ENCODE data around the gene STT3B. TPM values are rescaled to one million over a fixed set of nuclear protein-coding genes. Genes with fewer than 3 reads are reported as not detected.

The STT3B gene
- total and polyA plus RNA-seq, 2 of the 4 experiments (the other 2 are of a cell fraction) = 45.5 to 86.4 TPM

- CTCF ChIA-PET = no interaction called here
Observed at GRCh38 chr3:31555204-31555603, 22.5 kb downstream of the STT3B start.

More at GRCh38 chr3:31555204-31555603, 22.5 kb downstream of the STT3B start:
- no peak overlapping the region for H2BK5ac ChIP-seq (ENCODE audit: low read depth, low read length, poor library complexity, severe bottlenecking)
- no peak overlapping the region for H3K14ac ChIP-seq (replicated peaks; ENCODE audit: low read depth, low read length)
- no peak overlapping the region for H3K4ac ChIP-seq (ENCODE audit: low read depth, low read length)
- no peak overlapping the region for H3K56ac ChIP-seq (ENCODE audit: extremely low read depth, insufficient read depth, low read length)
- no peaks in the 10 kb centered on the region for H3K4me1 ChIP-seq (ENCODE audit: control insufficient read depth, insufficient read depth, low read length)
- no peaks in the 10 kb centered on the region for H3K36me3 ChIP-seq (ENCODE audit: control insufficient read depth, insufficient read depth, low read length)
- H3K9me1 ChIP-seq (ENCODE audit: insufficient read depth, low read length) = no peaks in the 10 kb centered on the region
- no peak overlapping the region for H3K27ac ChIP-seq (ENCODE audit: insufficient read depth, low read length)
- no peak overlapping the region for H3K23ac ChIP-seq (ENCODE audit: low read depth, low read length)
- no CpG with 5 or more reads among the region's 1 CpG for WGBS, 2 experiments (ENCODE audit: extremely low coverage in 2 of 2, insufficient read length in 1 of 2)
- ATAC-seq (ENCODE audit: low read depth) (no peak), DNase-seq (no peak)
- H2BK120ac ChIP-seq (ENCODE audit: low read depth, low read length) = no peak overlapping the region
- H3K9me3 ChIP-seq (ENCODE audit: control insufficient read depth, insufficient read depth, low read length) = no peaks in the 10 kb centered on the region
- TF ChIP-seq RFX5 (IDR thresholded peaks at IDR 0.05; ENCODE audit: low read depth, low read length) (no peak), ELK1 (IDR thresholded peaks at IDR 0.05; ENCODE audit: borderline replicate concordance, low read depth, low read length) (no peak), CHD1 (IDR thresholded peaks at IDR 0.05; ENCODE audit: low read depth, low read length) (no peak), RAD21 (IDR thresholded peaks at IDR 0.05; ENCODE audit: low read length) (no peak), CEBPB (IDR thresholded peaks at IDR 0.05; ENCODE audit: low read depth, low read length) (no peak), MAFK (IDR thresholded peaks at IDR 0.05; ENCODE audit: low read depth, low read length) (no peak), NFE2L2 (IDR thresholded peaks at IDR 0.05; ENCODE audit: low read depth, low read length) (no peak), FOS (IDR thresholded peaks at IDR 0.05; ENCODE audit: low read depth, low read length) (no peak), MXI1 (IDR thresholded peaks at IDR 0.05; ENCODE audit: borderline replicate concordance, low read depth, low read length) (no peak), SMC3 (IDR thresholded peaks at IDR 0.05; ENCODE audit: low read depth, low read length) (no peak), USF2 (IDR thresholded peaks at IDR 0.05; ENCODE audit: low read depth, low read length) (no peak), POLR2A (IDR thresholded peaks at IDR 0.05; ENCODE audit: low read depth, low read length) (no peak), BHLHE40 (IDR thresholded peaks at IDR 0.05; ENCODE audit: low read depth, low read length) (no peak), CTCF (conservative IDR thresholded peaks at IDR 0.05; ENCODE audit: low read depth, low read length) (no peak), RCOR1 (IDR thresholded peaks at IDR 0.05; ENCODE audit: insufficient replicate concordance, low read length) (no peak), MAZ (IDR thresholded peaks at IDR 0.05; ENCODE audit: borderline replicate concordance, low read depth, low read length) (no peak)
- H3K4me3 ChIP-seq (ENCODE audit: insufficient read depth, low read depth, low read length) = no peak overlapping the region
- H3K9ac ChIP-seq (ENCODE audit: low read depth, low read length) = no peak overlapping the region
- H4K91ac ChIP-seq (ENCODE audit: insufficient read depth, low read depth, low read length) = no peak overlapping the region
- no peak overlapping the region for H4K5ac ChIP-seq (ENCODE audit: low read depth, low read length)
- no peak overlapping the region for H4K8ac ChIP-seq (ENCODE audit: low read depth in 2 of 2, low read length in 2 of 2)
- H3K79me1 ChIP-seq (ENCODE audit: low read depth in 1 of 2, low read length in 2 of 2) = peaks cover 9 to 31% of the 10 kb centered on the region in 2 experiments; a peak in 3 of 4 replicates
- H3K27me3 ChIP-seq (ENCODE audit: control insufficient read depth, insufficient read depth, low read length) = no peaks in the 10 kb centered on the region
- no peak overlapping the region for H2AFZ ChIP-seq (replicated peaks; ENCODE audit: low read length, poor library complexity)
- H3K18ac ChIP-seq (ENCODE audit: low read depth, low read length) = no peak overlapping the region
- H2BK20ac ChIP-seq (ENCODE audit: low read depth, low read length) = no peak overlapping the region
- peaks cover 39% of the 10 kb centered on the region for H4K20me1 ChIP-seq (ENCODE audit: insufficient read depth, low read length)
- intact Hi-C loops (cut with micrococcal nuclease) = no loop called here
- H2AK5ac ChIP-seq (ENCODE audit: low read depth, low read length) = no peak overlapping the region
- no TSS peak for BruUV-seq (replicated peaks)
- no peak overlapping the region for H2AK9ac ChIP-seq (replicated peaks; ENCODE audit: low read depth, low read length, poor library complexity)
- dilution Hi-C loops (cut with HindIII; ENCODE audit: low sequenced_read_pairs, unreplicated experiment) = no loop called here
- POLR2A ChIA-PET (ENCODE audit: unreplicated experiment) = no interaction called here
- no peak overlapping the region for H3K4me2 ChIP-seq (ENCODE audit: low read depth, low read length)
- no peak overlapping the region for H2BK15ac ChIP-seq (ENCODE audit: low read depth, low read length)
- in situ Hi-C loops (cut with MboI; ENCODE audit: low sequenced_read_pairs) = no loop called here
